GM12878 (cell line): Measurements from ENCODE around the gene TTLL11. TPM values are rescaled to one million over a fixed set of nuclear protein-coding genes. Genes with fewer than 3 reads are reported as not detected.

Experiments
- ATAC-seq: fragments of 200-7000 bp; cut with Tn5 transposase; 3 replicates; pipeline ENCODE4 v1.9.1; 2020; ENCODE audit warnings: mild to moderate bottlenecking, moderate library complexity
- BruUV-seq: library from RNA; stranded (reverse); fragments of 400-500 nt; replicated peaks from 2 replicates; lab custom pipeline; 2021; lab: Mats Ljungman, UMichigan
- CTCF ChIA-PET: fragments of 300-600 bp; sonication (Branson Sonifier 250); formaldehyde crosslinking; extraction: SDS; loops from one replicate; lab custom pipeline; 2021; ENCODE audit warnings: inconsistent platforms; lab: Yijun Ruan, JAX
- POLR2A ChIA-PET: fragments of 350-600 bp; formaldehyde crosslinking; extraction: SDS; loops from one replicate; lab custom pipeline; 2021; ENCODE audit warnings: inconsistent platforms; lab: Charles Lee
- RAD21 ChIA-PET: fragments of 300-600 bp; sonication (Branson Sonifier 250); formaldehyde crosslinking; loops from one replicate; lab custom pipeline; 2023; ENCODE audit warnings: antibody characterized with exemption; ENCODE audit not compliant: unreplicated experiment; lab: Charles Lee
- SMC1A ChIA-PET: fragments of 300-600 bp; sonication (Branson Sonifier 250); formaldehyde crosslinking; loops from one replicate; lab custom pipeline; 2023; ENCODE audit not compliant: unreplicated experiment, uncharacterized antibody; lab: Charles Lee
- DNase-seq: peaks from one replicate; pipeline ENCODE4 v3.0.0-alpha.2; 2011; ENCODE audit warnings: low read depth, low spot score
- FAIRE-seq: peaks from 3 replicates; lab custom pipeline; 2011; peaks lifted over from hg19 to GRCh38; lab: Jason Lieb, UNC
- H2AFZ ChIP-seq: 2 replicates; pipeline ENCODE4 v1.6.0; 2011; ENCODE audit warnings: low read depth, low read length, control low read depth; ENCODE audit not compliant: control insufficient read depth
- H3K27ac ChIP-seq: 2 replicates; pipeline ENCODE4 v1.5.1; 2011; ENCODE audit warnings: control low read depth; ENCODE audit not compliant: control insufficient read depth, insufficient read depth
- H3K27me3 ChIP-seq, 2 experiments: replicated peaks in 1 of 2; 2 replicates each; pipeline versions ENCODE4 v1.6.0 to v1.6.1; 2011; ENCODE audit warnings: low read length in 1 of 2; ENCODE audit not compliant: control insufficient read depth in 2 of 2, insufficient read depth in 2 of 2
- H3K36me3 ChIP-seq, 2 experiments: 2 replicates each; pipeline ENCODE4 v1.5.1; 2011; ENCODE audit warnings: low read length in 1 of 2; ENCODE audit not compliant: control insufficient read depth in 2 of 2, insufficient read depth in 2 of 2
- H3K4me1 ChIP-seq: 2 replicates; pipeline ENCODE4 v1.6.1; 2011; ENCODE audit warnings: mild to moderate bottlenecking, low read length, moderate library complexity, mixed read lengths; ENCODE audit not compliant: control insufficient read depth, insufficient read depth
- H3K4me2 ChIP-seq: 2 replicates; pipeline ENCODE4 v1.6.0; 2011; ENCODE audit warnings: control low read depth; ENCODE audit not compliant: control insufficient read depth, insufficient read depth
- H3K4me3 ChIP-seq: fragments of 200-600 bp; sonication (generic); 2 replicates; pipeline ENCODE4 v1.5.1; 2016
- H3K79me2 ChIP-seq: 2 replicates; pipeline ENCODE4 v1.6.0; 2011; ENCODE audit warnings: low read length; ENCODE audit not compliant: control insufficient read depth, insufficient read depth
- H3K9ac ChIP-seq: 2 replicates; pipeline ENCODE4 v1.8.0; 2011; ENCODE audit warnings: low read length, control low read depth, mixed read lengths; ENCODE audit not compliant: control insufficient read depth, insufficient read depth
- H3K9me3 ChIP-seq: replicated peaks from 3 replicates; pipeline ENCODE4 v1.5.1; 2011; ENCODE audit warnings: mild to moderate bottlenecking, low read length; ENCODE audit not compliant: control insufficient read depth, insufficient read depth
- H4K20me1 ChIP-seq: 2 replicates; pipeline ENCODE4 v1.6.0; 2011; ENCODE audit not compliant: control insufficient read depth, insufficient read depth
- CBX3 ChIP-seq: fragments of 200-600 bp; sonication (generic); IDR thresholded peaks from 2 replicates; pipeline ENCODE4 v1.6.1; 2016; ENCODE audit warnings: low read depth, borderline replicate concordance
- CEBPB ChIP-seq, 2 experiments: fragments of 150-350 bp in 1 of 2; IDR thresholded peaks; 2 replicates each; pipeline ENCODE4 v1.6.1; 2012 to 2014; ENCODE audit warnings: low read depth in 2 of 2, low read length in 2 of 2, borderline replicate concordance in 1 of 2, inconsistent platforms in 1 of 2
- ESRRA ChIP-seq: IDR thresholded peaks from 2 replicates; pipeline ENCODE4 v1.6.1; 2012; ENCODE audit warnings: mild to moderate bottlenecking, low read length, improper control_type of control experiment
- MTA3 ChIP-seq: IDR thresholded peaks from 2 replicates; pipeline ENCODE4 v1.6.1; 2012; ENCODE audit warnings: low read length, inconsistent platforms, borderline replicate concordance
- NFYB ChIP-seq: IDR thresholded peaks from 2 replicates; pipeline ENCODE4 v1.6.1; 2011; ENCODE audit warnings: low read depth, mild to moderate bottlenecking, low read length, improper control_type of control experiment, moderate library complexity; ENCODE audit not compliant: insufficient read depth
- SPI1 ChIP-seq: IDR thresholded peaks from 2 replicates; pipeline ENCODE4 v1.6.1; 2011; ENCODE audit warnings: low read depth, mild to moderate bottlenecking, low read length, moderate library complexity, borderline replicate concordance; ENCODE audit not compliant: insufficient read depth
- SUPT20H ChIP-seq: IDR thresholded peaks from 2 replicates; pipeline ENCODE4 v1.6.1; 2011; ENCODE audit warnings: low read depth, mild to moderate bottlenecking, low read length, moderate library complexity, borderline replicate concordance; ENCODE audit not compliant: control insufficient read depth
- TCF3 ChIP-seq: IDR thresholded peaks from 2 replicates; pipeline ENCODE4 v1.6.1; 2012; ENCODE audit warnings: low read depth, mild to moderate bottlenecking, low read length, borderline replicate concordance; ENCODE audit not compliant: insufficient read depth
- ZBED1 ChIP-seq: IDR thresholded peaks from 2 replicates; pipeline ENCODE4 v1.6.1; 2016; ENCODE audit warnings: borderline replicate concordance
- ZNF207 ChIP-seq: fragments of 450-650 bp; IDR thresholded peaks from 2 replicates; pipeline ENCODE4 v1.6.1; 2014; ENCODE audit warnings: antibody characterized with exemption, mild to moderate bottlenecking, borderline replicate concordance
- ZNF384 ChIP-seq: IDR thresholded peaks from 2 replicates; pipeline ENCODE4 v1.6.1; 2012; ENCODE audit warnings: low read depth, mild to moderate bottlenecking, low read length, improper control_type of control experiment, borderline replicate concordance
- ZZZ3 ChIP-seq: IDR thresholded peaks from 2 replicates; pipeline ENCODE4 v1.6.1; 2011; ENCODE audit warnings: low read depth; ENCODE audit not compliant: control insufficient read depth, insufficient read length
- whole genome bisulfite sequencing: methylation state at CpG from one replicate; pipeline ENCODE4 v1.1.6; 2016; ENCODE audit warnings: low lambda C conversion rate; ENCODE audit not compliant: insufficient replicate concordance, insufficient coverage; ENCODE audit errors: missing lambda C conversion rate; 5-methylcytosine and 5-hydroxymethylcytosine counted together
- in situ Hi-C: fragments of 300-500 bp; cut with MboI; formaldehyde crosslinking; loops from 9 replicates; pipeline ENCODE4 v1.14.3; 2018; ENCODE audit warnings: mixed read lengths
- intact Hi-C: fragments of 100-400 bp; cut with micrococcal nuclease; formaldehyde crosslinking; loops from one replicate; pipeline ENCODE4 v1.14.2; 2022; ENCODE audit not compliant: unreplicated experiment
- polyA plus RNA-seq, 11 experiments: library from polyadenylated mRNA; depleted of rRNA in 4 of 11; unstranded in 6 of 11; stranded (reverse) in 5 of 11; fragments of >200 nt; fragmentation: Nextera tagmentation in 4 of 11; fragmentation: Illumina TruSeq in 1 of 11; extraction: Ambion mirVana in 4 of 11; extraction: Trizol in 1 of 11; gene quantifications; 1 replicate in 1 of 11; 2 replicates in 10 of 11; pipeline versions ENCODE4 v1.2.1 to v1.2.3, GENCODE V29; 2011 to 2016; ENCODE audit warnings: inconsistent platforms in 2 of 11, missing spikeins in 2 of 11, low read depth in 1 of 11
- total RNA-seq, 4 experiments: library from RNA; depleted of rRNA in 3 of 4; stranded (reverse); fragments of >200 nt in 3 of 4; fragmentation: Illumina TruSeq in 1 of 4; extraction: Trizol in 1 of 4; gene quantifications; 2 replicates each; pipeline versions ENCODE4 v1.2.1 to v1.2.3, GENCODE V29; 2013 to 2021
- TF ChIP-seq, protein P1 (sequence below): fragments of 450-650 bp; IDR thresholded peaks from 2 replicates; pipeline ENCODE4 v1.6.1; 2016; ENCODE audit warnings: mild to moderate bottlenecking
- TF ChIP-seq, protein P2 (sequence below): IDR thresholded peaks from 2 replicates; pipeline ENCODE4 v1.6.1; 2012; ENCODE audit warnings: low read depth, low read length, improper control_type of control experiment
- TF ChIP-seq, protein P3 (sequence below): fragments of 150-350 bp; IDR thresholded peaks from 2 replicates; pipeline ENCODE4 v1.6.1; 2014; ENCODE audit warnings: mild to moderate bottlenecking, low read depth, low read length
- TF ChIP-seq, protein P4 (sequence below): IDR thresholded peaks from 2 replicates; pipeline ENCODE4 v1.6.1; 2011; ENCODE audit warnings: borderline replicate concordance, low read depth, mild to moderate bottlenecking, moderate library complexity, low read length; ENCODE audit not compliant: insufficient read depth, poor library complexity, severe bottlenecking

The TTLL11 gene
- total and polyA plus RNA-seq, 10 of the 15 experiments (the other 5 are each of a cell fraction or from before 2014, with no cell fraction given), result 1.2 to 3.7 (median 2.9) TPM

DNA sequence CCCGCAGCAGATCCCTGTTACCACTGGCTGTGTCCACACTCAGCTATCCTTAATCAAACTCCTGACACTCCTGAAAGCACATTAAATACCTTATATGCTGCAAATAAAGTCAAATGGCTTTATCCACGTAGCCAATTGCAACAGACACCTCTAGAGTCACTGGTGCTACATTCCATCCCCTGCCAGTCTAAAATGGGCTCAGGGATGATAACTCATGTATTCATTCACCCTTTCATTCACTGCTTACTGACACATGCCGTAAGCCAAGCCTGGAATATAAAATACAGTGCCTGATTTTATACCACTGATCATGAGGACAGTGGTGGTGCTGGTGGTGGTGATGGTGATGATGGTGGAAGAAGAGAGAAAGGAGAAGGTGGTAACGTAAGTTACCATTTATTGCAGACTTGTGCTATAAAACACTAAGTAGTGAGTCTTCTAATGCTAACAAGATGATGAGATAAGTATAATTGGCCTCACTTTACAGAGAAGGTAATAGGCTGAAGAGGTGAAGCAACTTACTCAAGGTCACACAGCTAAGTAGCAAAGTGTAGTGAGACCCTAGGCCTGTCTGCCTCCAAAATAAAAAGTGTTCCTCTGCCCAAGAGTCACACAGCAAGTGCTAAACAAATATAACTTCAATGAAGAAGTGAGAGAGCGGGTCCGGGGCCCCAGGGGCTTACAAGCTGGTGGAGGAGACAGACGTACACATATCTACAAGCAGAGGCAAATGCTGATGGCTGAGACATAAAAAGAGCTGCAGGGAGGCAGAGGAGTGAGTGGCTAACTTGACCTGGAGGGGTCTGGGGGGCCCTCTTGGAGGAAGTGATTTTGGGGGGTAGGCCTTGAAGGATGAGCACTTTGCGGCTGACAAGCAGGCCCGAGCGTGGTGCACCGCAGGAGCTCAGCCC, 1.2 kb downstream of the TTLL11 start:
- H2AFZ ChIP-seq, result peak overlapping the region; percentile 64; the same call in 1 of the 2 replicates
- SMC1A ChIA-PET, result interaction anchor here (0.8 to 0.9 kb wide), 2 partner anchors 8 to 1027 kb away, joined by 3 read pairs; no protein-coding TSS in a partner anchor
- TF ChIP-seq ZNF384 (no peak), ZZZ3 (no peak), NFYB (no peak), CEBPB (IDR thresholded peaks at IDR 0.05; ENCODE audit: borderline replicate concordance in 1 of 2, low read depth in 2 of 2, low read length in 2 of 2) (no peak), TCF3 (no peak), ZNF207 (no peak), CBX3 (no peak), SUPT20H (no peak), ZBED1 (no peak), MTA3 (no peak), ESRRA (no peak), SPI1 (no peak)
- TF ChIP-seq, protein P1, sequence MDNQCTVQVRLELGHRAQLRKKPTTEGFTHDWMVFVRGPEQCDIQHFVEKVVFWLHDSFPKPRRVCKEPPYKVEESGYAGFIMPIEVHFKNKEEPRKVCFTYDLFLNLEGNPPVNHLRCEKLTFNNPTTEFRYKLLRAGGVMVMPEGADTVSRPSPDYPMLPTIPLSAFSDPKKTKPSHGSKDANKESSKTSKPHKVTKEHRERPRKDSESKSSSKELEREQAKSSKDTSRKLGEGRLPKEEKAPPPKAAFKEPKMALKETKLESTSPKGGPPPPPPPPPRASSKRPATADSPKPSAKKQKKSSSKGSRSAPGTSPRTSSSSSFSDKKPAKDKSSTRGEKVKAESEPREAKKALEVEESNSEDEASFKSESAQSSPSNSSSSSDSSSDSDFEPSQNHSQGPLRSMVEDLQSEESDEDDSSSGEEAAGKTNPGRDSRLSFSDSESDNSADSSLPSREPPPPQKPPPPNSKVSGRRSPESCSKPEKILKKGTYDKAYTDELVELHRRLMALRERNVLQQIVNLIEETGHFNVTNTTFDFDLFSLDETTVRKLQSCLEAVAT, result no peak
- TF ChIP-seq, protein P2, sequence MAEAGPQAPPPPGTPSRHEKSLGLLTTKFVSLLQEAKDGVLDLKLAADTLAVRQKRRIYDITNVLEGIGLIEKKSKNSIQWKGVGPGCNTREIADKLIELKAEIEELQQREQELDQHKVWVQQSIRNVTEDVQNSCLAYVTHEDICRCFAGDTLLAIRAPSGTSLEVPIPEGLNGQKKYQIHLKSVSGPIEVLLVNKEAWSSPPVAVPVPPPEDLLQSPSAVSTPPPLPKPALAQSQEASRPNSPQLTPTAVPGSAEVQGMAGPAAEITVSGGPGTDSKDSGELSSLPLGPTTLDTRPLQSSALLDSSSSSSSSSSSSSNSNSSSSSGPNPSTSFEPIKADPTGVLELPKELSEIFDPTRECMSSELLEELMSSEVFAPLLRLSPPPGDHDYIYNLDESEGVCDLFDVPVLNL, result no peak
- TF ChIP-seq, protein P3, sequence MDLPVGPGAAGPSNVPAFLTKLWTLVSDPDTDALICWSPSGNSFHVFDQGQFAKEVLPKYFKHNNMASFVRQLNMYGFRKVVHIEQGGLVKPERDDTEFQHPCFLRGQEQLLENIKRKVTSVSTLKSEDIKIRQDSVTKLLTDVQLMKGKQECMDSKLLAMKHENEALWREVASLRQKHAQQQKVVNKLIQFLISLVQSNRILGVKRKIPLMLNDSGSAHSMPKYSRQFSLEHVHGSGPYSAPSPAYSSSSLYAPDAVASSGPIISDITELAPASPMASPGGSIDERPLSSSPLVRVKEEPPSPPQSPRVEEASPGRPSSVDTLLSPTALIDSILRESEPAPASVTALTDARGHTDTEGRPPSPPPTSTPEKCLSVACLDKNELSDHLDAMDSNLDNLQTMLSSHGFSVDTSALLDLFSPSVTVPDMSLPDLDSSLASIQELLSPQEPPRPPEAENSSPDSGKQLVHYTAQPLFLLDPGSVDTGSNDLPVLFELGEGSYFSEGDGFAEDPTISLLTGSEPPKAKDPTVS, result no peak
- TF ChIP-seq, protein P4, sequence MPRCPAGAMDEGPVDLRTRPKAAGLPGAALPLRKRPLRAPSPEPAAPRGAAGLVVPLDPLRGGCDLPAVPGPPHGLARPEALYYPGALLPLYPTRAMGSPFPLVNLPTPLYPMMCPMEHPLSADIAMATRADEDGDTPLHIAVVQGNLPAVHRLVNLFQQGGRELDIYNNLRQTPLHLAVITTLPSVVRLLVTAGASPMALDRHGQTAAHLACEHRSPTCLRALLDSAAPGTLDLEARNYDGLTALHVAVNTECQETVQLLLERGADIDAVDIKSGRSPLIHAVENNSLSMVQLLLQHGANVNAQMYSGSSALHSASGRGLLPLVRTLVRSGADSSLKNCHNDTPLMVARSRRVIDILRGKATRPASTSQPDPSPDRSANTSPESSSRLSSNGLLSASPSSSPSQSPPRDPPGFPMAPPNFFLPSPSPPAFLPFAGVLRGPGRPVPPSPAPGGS, result no peak

More for the DNA sequence above, 1.2 kb downstream of the TTLL11 start:
- no peaks in the 10 kb centered on the region; the same call in none of the 2 replicates for H3K79me2 ChIP-seq
- in situ Hi-C loops, result loop anchor here (10.0 kb wide), 1 partner anchor 723 kb away; no protein-coding TSS in a partner anchor
- H3K36me3 ChIP-seq, result no peaks in the 10 kb centered on the region
- 31% methylated on average over 11 of the region's 11 CpGs for WGBS
- ChIA-PET CTCF (interaction anchor here (1.3 kb wide), 1 partner anchor 30 kb away, joined by 3 read pairs; no protein-coding TSS in a partner anchor), RAD21 (interaction anchor here (1.2 kb wide), 1 partner anchor 259 kb away, joined by 3 read pairs; no protein-coding TSS in a partner anchor), POLR2A (no interaction called here)
- H3K27me3 ChIP-seq, result no peaks in the 10 kb centered on the region; a peak in 1 of 4 replicates
- FAIRE-seq (no peak), DNase-seq (no peak), ATAC-seq (peak; percentile 2)
- peaks cover 2% of the 10 kb centered on the region; the same call in 1 of the 2 replicates for H3K4me1 ChIP-seq
- H3K9ac ChIP-seq, result peak overlapping the region; percentile 63
- H3K9me3 ChIP-seq, result no peaks in the 10 kb centered on the region
- peak overlapping the region; percentile 86 for H3K4me2 ChIP-seq
- BruUV-seq, result no TSS peak
- intact Hi-C loops, result no loop called here
- peak overlapping the region; percentile 74 for H3K4me3 ChIP-seq
- H4K20me1 ChIP-seq, result no peaks in the 10 kb centered on the region
- H3K27ac ChIP-seq, result no peak overlapping the region
